Natural killer cell (primary cell): ENCODE data around the gene DNAH3. TPM values are rescaled to one million over a fixed set of nuclear protein-coding genes. Genes with fewer than 3 reads are reported as not detected.

Source experiments
- ATAC-seq, 3 donors: fragments of 150-1000 bp in 2 of 3; fragments of 200-7000 bp in 1 of 3; cut with Tn5 transposase; 1 replicate in 1 of 3; 2 replicates in 2 of 3; pipeline ENCODE4 v1.10.0; 2021; ENCODE audit warnings: mild to moderate bottlenecking in 2 of 3, moderate library complexity in 2 of 3
- DNase-seq, 2 donors: peaks; one replicate each; pipeline versions ENCODE4 v3.0.0 to v3.0.0-alpha.2; 2013 to 2021; ENCODE audit warnings: mixed read lengths in 1 of 2
- H3K27ac ChIP-seq: one replicate; pipeline ENCODE4 v1.5.1; 2013; ENCODE audit warnings: mild to moderate bottlenecking, low read length
- H3K27me3 ChIP-seq: one replicate; pipeline ENCODE4 v1.6.1; 2013; ENCODE audit warnings: low read length; ENCODE audit not compliant: control insufficient read depth, insufficient read depth
- H3K36me3 ChIP-seq: one replicate; pipeline ENCODE4 v1.6.1; 2013; ENCODE audit warnings: low read length; ENCODE audit not compliant: control insufficient read depth, insufficient read depth
- H3K4me1 ChIP-seq: one replicate; pipeline ENCODE4 v1.6.1; 2013; ENCODE audit warnings: low read length; ENCODE audit not compliant: control insufficient read depth, insufficient read depth
- H3K4me3 ChIP-seq: one replicate; pipeline ENCODE4 v1.5.1; 2013; ENCODE audit warnings: low read length
- H3K9me3 ChIP-seq: one replicate; pipeline ENCODE4 v1.6.1; 2013; ENCODE audit warnings: low read length; ENCODE audit not compliant: control insufficient read depth, insufficient read depth
- H3K27ac Mint-ChIP-seq, 2 donors: one replicate each; pipeline ENCODE4 v1.8.0; 2022; ENCODE audit warnings: mild to moderate bottlenecking in 2 of 2, mixed read lengths in 2 of 2, moderate library complexity in 1 of 2
- H3K27me3 Mint-ChIP-seq, 2 donors: one replicate each; pipeline ENCODE4 v1.8.0; 2022; ENCODE audit warnings: low read depth in 2 of 2, mixed read lengths in 2 of 2
- H3K36me3 Mint-ChIP-seq: one replicate; pipeline ENCODE4 v1.8.0; 2022; ENCODE audit warnings: mixed read lengths
- H3K4me1 Mint-ChIP-seq, 2 donors: one replicate each; pipeline ENCODE4 v1.8.0; 2022; ENCODE audit warnings: mixed read lengths in 2 of 2
- H3K4me3 Mint-ChIP-seq: one replicate; pipeline ENCODE4 v1.8.0; 2022; ENCODE audit warnings: mild to moderate bottlenecking, moderate library complexity, mixed read lengths
- H3K9me3 Mint-ChIP-seq, 2 donors: one replicate each; pipeline ENCODE4 v1.8.0; 2022; ENCODE audit warnings: mixed read lengths in 2 of 2
- CTCF ChIP-seq: fragments of 200-600 bp; IDR thresholded peaks from one replicate; pipeline ENCODE4 v1.8.0; 2022; ENCODE audit warnings: antibody characterized with exemption
- WGBS: methylation state at CpG from one replicate; pipeline ENCODE4 v1.1.7; 2013; ENCODE audit warnings: missing lambda C conversion rate; ENCODE audit not compliant: insufficient coverage; 5-methylcytosine and 5-hydroxymethylcytosine counted together
- intact Hi-C: fragments of 100-400 bp; cut with micrococcal nuclease; formaldehyde crosslinking; loops from one replicate; pipeline ENCODE4 v1.14.2; 2022
- total RNA-seq, 4 donors: library from RNA; stranded (reverse); fragments of 120-200 nt in 1 of 4; gene quantifications; one replicate each; pipeline versions ENCODE4 v1.2.3 to v1.2.4, GENCODE V29; 2013 to 2022

Gene DNAH3
- total RNA-seq, 3 donors from 2014 or later (not counting 1 experiment from before 2014, with no cell fraction given) = not detected

GRCh38 chr16:21179983-21180365, 29.3 kb upstream of the DNAH3 start:
- TF ChIP-seq CTCF = no peak
- whole genome bisulfite sequencing = 100% methylated on average over 3 of the region's 3 CpGs
- Mint-ChIP-seq H3K27me3 (no peaks in the 10 kb centered on the region), H3K4me3 (no peak overlapping the region), H3K27ac (no peak overlapping the region), H3K36me3 (peaks cover 11% of the 10 kb centered on the region), H3K9me3 (no peaks in the 10 kb centered on the region), H3K4me1 (no peaks in the 10 kb centered on the region)
- ATAC-seq = no peak
- Histone ChIP-seq H3K27ac (no peak overlapping the region), H3K4me1 (no peaks in the 10 kb centered on the region), H3K4me3 (no peak overlapping the region), H3K27me3 (no peaks in the 10 kb centered on the region), H3K36me3 (peaks cover 15% of the 10 kb centered on the region), H3K9me3 (no peaks in the 10 kb centered on the region)
- intact Hi-C loops = loop anchor here (10.0 kb wide), 1 partner anchor 385 kb away; no protein-coding TSS in a partner anchor
- no peak for DNase-seq

GRCh38 chr16:21179126-21179982, 28.7 kb upstream of the DNAH3 start:
- Histone ChIP-seq H3K36me3 (peaks cover 15% of the 10 kb centered on the region), H3K27me3 (no peaks in the 10 kb centered on the region), H3K4me3 (no peak overlapping the region), H3K9me3 (no peaks in the 10 kb centered on the region), H3K4me1 (no peaks in the 10 kb centered on the region), H3K27ac (no peak overlapping the region)
- no peak for ATAC-seq
- Mint-ChIP-seq H3K4me3 (no peak overlapping the region), H3K27ac (no peak overlapping the region), H3K36me3 (peaks cover 11% of the 10 kb centered on the region), H3K9me3 (no peaks in the 10 kb centered on the region), H3K27me3 (no peaks in the 10 kb centered on the region), H3K4me1 (no peaks in the 10 kb centered on the region)
- TF ChIP-seq CTCF = no peak
- 97% methylated on average over 12 of the region's 13 CpGs for WGBS
- DNase-seq = no peak
- intact Hi-C loops = no loop called here

GRCh38 chr16:21175397-21175796, 24.8 kb upstream of the DNAH3 start:
- H3K36me3 Mint-ChIP-seq = peaks cover 11% of the 10 kb centered on the region
- 87% methylated on average over 1 of the region's 1 CpG for WGBS

More at GRCh38 chr16:21175397-21175796, 24.8 kb upstream of the DNAH3 start:
- H3K9me3 ChIP-seq = no peaks in the 10 kb centered on the region
- H3K27ac Mint-ChIP-seq = no peak overlapping the region
- no peak for TF ChIP-seq CTCF
- no peaks in the 10 kb centered on the region for H3K4me1 ChIP-seq
- no peaks in the 10 kb centered on the region for H3K4me1 Mint-ChIP-seq
- no peak overlapping the region for H3K4me3 ChIP-seq
- H3K27me3 ChIP-seq = no peaks in the 10 kb centered on the region
- intact Hi-C loops = no loop called here
- H3K9me3 Mint-ChIP-seq = no peaks in the 10 kb centered on the region
- DNase-seq = no peak
- H3K27me3 Mint-ChIP-seq = no peaks in the 10 kb centered on the region
- H3K4me3 Mint-ChIP-seq = no peak overlapping the region
- no peak overlapping the region for H3K27ac ChIP-seq
- no peak for ATAC-seq
- peaks cover 14% of the 10 kb centered on the region for H3K36me3 ChIP-seq
